HTR-8/SVneo (cell line): Measurements from ENCODE around the gene MAML2.
A peak's percentile ranks its signal among the peaks of the same experiment; 100 is the strongest.

Experiments used
- DNase-seq: peaks from one replicate; pipeline ENCODE4 v3.0.0; 2011; ENCODE audit warnings: low spot score, mixed read lengths; ENCODE audit not compliant: insufficient read length
- FAIRE-seq: peaks from 2 replicates; lab custom pipeline; 2011; peaks lifted over from hg19 to GRCh38; lab: Jason Lieb, UNC

MAML2 gene

GRCh38 chr11:96095884-96096303 is 247.1 kb downstream of the MAML2 start:
- FAIRE-seq, result peak; percentile 13

GRCh38 chr11:96094156-96094555 is 248.8 kb downstream of the MAML2 start:
- DNase-seq (no peak), FAIRE-seq (no peak)

More at GRCh38 chr11:96095884-96096303, 247.1 kb downstream of the MAML2 start:
- DNase-seq, result no peak

GRCh38 chr11:96092511-96092910 is 250.5 kb downstream of the MAML2 start:
- FAIRE-seq (no peak), DNase-seq (no peak)

DNA sequence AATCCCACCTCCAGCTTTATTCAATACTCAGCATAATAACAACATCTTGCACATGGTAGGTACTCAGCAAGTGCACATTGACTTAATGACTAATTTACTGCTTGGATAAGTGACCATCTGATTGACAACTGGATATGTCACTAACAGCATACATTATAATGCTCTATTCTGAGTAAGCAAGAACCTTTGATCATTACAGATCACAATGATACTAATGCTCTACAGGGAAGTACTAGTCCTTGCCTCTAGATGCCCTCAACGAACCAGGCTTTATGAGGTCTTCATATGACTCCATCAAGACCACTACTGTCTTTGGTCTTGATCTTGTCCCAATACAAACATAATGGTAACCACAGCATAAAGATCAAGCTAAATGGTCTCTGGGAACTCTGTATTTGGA is 251.5 kb downstream of the MAML2 start:
- DNase-seq (no peak), FAIRE-seq (peak; percentile 60)

DNA sequence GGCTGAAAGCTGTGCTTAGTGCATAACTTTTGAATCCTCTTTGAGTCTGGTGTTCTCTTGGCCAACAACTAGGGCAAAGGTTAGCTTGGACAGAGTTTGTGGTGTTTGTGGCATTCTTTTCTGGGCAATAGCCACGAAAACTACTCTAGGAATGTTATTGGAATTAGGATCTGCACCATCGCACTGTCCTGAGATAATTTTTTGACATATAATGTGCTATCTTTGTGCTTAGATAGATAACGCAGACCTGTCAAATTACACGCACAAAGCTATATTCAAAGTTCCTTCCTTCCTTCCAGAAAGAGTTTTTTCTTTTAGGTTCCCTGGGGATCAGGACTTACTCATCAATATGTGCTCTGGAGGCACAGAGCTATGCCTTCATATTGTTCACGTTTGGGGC is 252.3 kb downstream of the MAML2 start:
- peak; percentile 36 for FAIRE-seq
- peak; percentile 42 for DNase-seq

DNA sequence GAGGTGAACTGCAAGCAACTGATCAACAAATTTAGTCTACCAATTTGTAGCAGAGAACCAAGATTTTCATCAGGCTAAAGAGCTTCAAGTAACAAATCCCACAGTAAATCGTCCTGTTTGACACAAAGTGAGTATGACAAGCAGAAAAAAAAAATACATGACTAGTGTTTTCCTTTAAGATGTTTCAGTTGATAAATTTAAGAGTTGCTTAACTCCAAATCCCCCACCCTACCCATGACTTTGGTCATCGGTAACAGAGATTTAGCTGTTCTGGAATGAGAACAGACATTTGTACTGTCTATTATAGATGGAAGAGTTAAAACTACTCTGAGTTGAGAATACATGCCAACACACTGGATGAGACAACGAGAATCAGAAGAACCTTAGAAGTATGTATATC is 254.1 kb downstream of the MAML2 start:
- FAIRE-seq (no peak), DNase-seq (no peak)

DNA sequence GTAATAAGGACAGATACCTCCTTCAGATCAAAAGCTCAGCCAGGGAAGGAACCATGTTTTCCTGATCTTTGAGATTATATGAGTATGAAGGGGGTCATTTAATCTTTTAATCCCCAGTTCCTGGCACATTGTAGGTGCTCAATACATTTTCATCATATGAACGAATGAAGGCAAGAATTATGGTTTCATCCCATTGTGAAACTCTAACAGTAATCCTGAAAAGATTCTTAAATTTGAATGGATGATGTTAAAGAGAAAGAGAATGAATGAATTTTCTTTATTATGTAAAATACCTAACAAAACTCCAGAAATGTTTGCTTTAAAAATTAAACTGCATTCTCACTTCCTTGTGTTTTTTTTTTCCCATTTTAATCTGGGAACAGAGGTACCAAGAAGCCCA is 256.9 kb downstream of the MAML2 start:
- DNase-seq (no peak), FAIRE-seq (no peak)

DNA sequence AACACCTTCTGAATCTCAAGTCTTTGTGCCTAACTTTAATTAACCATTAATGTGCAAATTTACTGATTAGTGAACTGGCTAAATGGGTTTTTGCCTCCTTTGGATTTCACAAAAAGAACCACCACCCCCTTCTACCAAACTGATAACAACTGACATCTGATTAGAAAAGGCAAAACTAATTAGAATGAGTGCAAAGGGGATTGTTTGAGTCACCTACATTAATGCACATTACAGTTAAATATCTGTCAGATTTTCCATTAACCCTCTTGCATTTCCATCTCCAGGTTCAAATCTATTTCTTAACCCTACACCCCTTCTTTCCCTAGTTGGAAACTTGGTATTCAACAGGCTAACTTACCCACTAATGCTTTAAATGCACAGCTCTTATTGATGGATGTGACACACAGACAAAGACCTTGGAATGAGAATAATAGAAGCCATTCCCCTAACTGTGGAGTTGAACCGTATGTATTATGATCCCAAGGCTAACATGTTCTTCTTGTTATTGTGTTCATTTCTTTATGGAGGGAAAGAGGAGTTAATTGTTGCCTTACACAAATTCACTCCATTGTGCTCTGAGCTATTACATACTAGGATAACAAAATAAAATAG is 257.6 kb downstream of the MAML2 start:
- DNase-seq (no peak), FAIRE-seq (no peak)

- no peak for DNase-seq
- FAIRE-seq, result no peak
Measured at GRCh38 chr11:96084610-96085318, 258.2 kb downstream of the MAML2 start.

GRCh38 chr11:96082936-96083335 is 260.1 kb downstream of the MAML2 start:
- no peak for FAIRE-seq
- no peak for DNase-seq

GRCh38 chr11:96082002-96082899 is 260.7 kb downstream of the MAML2 start:
- peak; percentile 80 for FAIRE-seq
- no peak for DNase-seq

DNA sequence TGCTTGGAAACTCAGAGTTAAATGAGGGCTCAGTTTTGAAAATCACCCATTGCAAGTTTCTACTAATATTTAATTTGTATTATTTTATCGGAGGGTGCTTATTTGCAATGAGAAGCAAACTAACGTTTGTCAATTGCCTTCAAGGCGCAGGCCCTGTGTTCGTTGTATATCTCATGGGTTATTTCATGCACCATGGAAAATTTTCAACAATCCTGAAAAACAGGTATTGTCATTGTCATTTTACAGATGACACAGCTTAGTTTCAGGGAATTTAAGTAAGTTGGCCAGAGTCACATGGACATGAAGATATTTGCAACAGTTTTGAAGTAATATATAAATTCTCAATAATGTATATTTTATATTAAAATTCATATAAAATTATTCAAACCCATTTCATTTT is 261.4 kb downstream of the MAML2 start:
- FAIRE-seq (no peak), DNase-seq (no peak)

DNA sequence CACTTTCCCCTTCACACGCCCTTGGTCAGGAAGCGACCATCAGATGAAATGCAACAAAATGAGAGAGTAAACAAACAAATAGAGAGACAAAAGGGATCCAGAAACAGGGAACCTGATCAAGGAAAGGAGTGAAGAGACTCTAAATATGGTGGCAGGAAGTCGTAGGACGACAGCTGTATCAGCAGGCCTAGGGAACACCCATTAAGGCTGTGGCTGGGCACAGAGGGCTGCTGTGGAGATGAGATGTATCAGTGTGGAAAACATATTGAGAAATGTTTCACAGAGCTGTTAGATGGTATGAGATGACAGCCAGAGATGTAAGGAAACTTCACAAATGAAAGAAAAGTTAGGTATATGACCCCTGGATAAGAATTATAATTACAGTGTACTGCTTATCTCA is 263.3 kb downstream of the MAML2 start:
- FAIRE-seq (no peak), DNase-seq (no peak)

DNA sequence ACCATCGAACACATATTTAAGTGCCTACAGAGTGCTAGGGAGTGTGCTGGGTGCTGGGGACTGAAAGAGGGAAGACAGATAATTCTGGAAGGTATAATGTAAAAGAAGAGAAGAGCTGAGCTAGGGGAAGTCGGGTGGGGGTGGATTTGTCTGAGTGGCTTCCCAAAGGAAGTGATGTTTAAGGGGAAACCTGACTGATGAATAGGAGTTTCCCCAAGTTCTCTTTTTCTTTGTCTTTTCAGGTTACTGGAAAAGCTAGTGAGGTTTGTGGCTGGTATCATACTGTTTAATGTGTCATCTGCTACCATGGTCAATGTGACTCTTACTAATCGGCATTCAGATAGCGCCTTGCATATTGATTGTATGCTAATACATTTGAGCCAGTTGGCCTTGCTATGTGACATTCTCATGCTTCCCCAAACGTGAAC is 267.4 kb downstream of the MAML2 start:
- no peak for FAIRE-seq
- DNase-seq, result no peak

DNA sequence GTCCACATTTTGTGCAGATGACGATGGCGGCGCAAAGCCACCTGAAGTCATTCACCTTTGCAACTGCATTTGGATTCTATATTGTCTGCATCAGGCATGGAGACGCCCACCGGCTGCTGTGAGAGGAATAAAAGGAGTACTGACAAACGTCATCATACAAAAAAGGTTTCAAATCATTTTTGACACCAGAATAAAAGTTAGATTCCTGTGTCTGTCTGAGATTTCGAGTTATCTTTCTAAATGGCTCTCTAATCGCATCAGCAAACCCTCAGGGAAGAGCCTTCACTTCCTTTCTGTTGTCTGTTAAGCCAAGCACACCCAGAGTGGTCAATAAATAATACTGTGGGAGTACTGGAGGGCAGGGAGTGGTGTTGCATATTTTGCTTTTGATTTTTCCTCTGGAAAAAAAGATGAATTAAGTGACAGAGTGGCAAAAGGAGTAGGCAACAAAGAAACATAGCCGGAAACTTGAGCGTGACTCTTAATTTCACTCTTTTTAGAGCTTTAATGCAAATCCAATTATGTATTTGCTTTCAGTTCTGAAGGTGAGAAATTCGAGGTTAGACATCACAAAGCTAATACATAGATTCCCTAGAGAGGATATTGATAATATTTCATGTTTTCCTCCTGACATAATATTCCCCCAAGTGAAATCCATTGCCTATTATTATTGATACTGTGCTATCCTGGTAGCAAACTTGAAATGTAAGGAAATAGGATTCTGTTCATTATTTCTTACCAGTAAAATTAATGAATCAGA is 268.3 kb downstream of the MAML2 start:
- FAIRE-seq (no peak), DNase-seq (no peak)

GRCh38 chr11:96073536-96073935 is 269.5 kb downstream of the MAML2 start:
- DNase-seq, result no peak
- FAIRE-seq, result no peak

GRCh38 chr11:96072592-96072991 is 270.4 kb downstream of the MAML2 start:
- no peak for FAIRE-seq

GRCh38 chr11:96070453-96070852 is 272.5 kb downstream of the MAML2 start:
- DNase-seq (no peak), FAIRE-seq (peak; percentile 44)

More at GRCh38 chr11:96072592-96072991, 270.4 kb downstream of the MAML2 start:
- no peak for DNase-seq

DNA sequence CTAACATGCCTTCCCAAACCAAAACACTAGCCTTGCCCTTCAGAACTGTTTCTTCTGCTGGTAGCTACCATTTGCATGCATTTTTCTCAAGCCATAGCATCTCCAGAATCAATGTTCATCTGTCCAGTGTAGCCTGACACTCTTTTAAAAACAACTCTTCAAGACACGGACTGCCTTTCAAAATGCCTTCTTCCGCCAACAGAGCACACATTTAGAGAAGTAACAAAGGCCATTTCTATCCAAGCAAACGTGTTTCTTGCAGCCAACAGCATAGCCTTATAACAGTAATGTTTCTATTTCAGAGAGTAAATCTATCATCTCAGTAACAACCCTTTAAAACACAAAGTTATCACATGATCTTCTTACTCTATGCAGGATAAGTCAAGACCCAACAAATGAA is 275.8 kb downstream of the MAML2 start:
- FAIRE-seq, result peak; percentile 48
- DNase-seq, result no peak

DNA sequence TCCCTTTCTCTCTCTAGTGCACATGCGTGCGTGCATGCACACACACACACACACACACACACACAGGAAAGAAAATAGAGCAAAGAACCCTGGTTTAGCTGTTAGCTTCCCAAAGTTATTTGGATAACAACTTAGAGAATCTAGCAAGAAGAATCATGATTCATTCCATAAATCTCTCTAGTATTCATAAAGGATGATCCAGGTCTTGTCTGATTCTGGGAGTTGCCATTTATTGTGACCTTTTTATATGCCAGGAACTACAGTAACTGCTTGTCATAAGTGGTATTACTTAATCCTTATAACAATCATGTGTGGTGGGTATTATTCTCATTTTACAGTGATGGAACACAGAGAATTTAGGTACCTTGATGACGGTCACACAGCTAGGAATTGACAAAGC is 277.6 kb downstream of the MAML2 start:
- FAIRE-seq (no peak), DNase-seq (no peak)
